ENCODE measurements around the gene MMP24.

The MMP24 gene

DNA sequence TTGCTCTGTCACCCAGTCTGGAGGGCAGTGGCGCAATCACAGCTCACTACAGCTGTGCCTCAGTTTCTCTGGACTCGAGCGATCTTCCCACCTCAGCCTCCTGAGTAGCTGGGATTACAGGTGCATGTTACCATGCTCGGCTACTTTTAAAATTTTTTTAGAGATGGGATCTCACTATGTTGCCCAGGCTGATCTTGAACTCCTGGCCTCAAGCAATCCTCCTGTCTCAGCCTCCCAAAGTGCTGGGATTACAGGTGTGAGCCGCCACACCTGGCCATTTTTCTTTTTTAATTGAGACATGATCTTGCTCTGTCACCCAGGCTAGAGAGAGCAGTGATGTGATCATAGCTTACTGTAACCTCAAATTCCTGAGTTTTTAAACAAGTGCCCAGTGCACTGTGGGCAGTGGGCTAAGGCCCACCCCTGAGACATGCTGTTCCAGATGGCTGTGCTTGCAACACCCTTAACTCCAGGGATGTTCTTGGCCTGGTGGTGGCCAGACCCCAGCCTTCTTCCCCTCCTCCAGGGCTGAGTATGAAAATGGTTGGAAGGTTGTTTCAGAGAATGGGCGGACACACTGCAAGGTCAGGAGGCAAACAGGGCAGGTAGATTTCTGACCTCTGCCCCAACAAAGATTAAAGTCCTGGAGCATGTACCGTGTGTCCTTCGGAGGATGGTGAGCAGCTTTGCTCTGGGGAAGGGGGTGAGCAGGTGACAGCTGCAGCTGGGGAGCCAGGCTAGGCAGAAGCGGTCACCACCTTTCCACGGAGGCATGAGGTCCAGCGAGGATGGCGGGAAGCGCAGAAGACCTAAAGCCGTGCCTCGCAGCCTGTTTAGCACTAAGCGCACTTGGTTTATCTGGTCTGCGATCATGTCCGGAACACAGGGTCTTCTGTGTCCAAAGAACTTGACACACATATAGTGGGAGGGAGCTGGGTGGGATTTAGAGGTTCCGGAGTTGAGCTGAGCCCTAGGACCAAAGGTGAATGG is 67.1 kb downstream of the MMP24 start:
- DNase-seq (ENCODE audit: low read depth), result no peak

DNA sequence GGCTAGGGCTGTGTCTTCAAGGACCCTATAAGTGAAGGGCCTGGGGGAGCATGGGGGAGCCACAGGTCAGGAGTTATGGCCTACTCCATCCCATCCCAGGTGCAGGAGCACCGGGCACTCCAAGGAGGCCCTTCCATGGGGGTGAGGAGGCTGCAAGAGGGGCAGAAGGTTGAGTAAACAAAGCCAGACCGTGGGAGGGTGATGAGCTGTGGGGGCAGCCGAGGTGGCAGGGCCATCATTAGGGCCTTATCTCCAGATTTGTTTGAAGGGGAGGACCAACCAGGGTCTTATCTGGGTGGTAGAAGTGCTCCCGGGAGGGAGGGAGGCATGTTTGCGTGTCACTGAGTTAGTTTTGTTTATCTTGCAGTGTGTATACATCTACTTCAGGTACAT is 67.8 kb downstream of the MMP24 start:
- no peak for DNase-seq (ENCODE audit: low read depth)

DNA sequence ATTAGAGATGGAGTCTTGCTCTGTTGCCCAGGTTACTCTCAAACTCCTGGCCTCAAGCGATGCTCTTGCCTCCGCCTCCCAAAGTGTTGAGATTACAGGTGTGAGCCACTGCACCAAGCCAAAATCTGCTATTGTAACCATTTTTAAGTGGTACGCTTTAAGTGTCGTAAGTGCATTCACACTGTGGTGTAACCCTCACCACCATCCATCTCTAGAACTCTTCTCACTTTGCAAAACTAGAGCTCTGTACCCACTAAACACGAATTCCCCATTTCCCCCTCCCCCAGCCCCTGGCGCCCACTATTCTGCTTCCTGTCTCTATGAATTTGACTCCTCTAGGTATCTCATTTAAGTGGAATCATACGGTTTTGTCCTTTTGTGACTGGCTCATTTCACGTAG is 68.6 kb downstream of the MMP24 start:
- no peak for DNase-seq (ENCODE audit: low read depth)

- no peak for DNase-seq (ENCODE audit: low read depth)
These were observed 69.2 kb downstream of the MMP24 start for GRCh38 chr20:35295674-35296073.

DNA sequence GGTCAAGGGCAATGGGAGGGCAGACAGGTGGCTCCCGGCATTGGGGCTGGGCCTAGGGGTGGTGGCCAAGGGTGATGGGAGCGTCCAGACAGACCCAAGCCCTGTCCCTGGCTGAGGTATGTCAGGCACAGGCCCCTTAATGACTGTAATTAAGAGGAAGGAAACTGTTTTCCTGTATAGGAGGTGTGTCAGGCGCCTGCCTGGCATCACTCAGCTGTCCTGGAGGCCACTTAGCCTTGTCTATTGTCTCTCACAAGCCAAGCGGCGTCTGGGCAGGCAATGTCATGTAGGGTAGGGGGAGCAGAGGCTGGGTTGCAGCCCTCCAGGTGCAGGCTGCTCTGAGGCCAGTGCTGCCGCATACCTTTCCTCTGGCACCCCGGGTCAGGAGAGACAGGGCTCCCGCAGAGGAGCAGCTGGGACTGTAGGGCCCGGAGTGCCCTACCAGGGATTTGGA is 69.6 kb downstream of the MMP24 start:
- no peak for DNase-seq (ENCODE audit: low read depth)

- DNase-seq (ENCODE audit: low read depth), result no peak
These were observed 70.7 kb downstream of the MMP24 start for GRCh38 chr20:35297155-35297554.

DNA sequence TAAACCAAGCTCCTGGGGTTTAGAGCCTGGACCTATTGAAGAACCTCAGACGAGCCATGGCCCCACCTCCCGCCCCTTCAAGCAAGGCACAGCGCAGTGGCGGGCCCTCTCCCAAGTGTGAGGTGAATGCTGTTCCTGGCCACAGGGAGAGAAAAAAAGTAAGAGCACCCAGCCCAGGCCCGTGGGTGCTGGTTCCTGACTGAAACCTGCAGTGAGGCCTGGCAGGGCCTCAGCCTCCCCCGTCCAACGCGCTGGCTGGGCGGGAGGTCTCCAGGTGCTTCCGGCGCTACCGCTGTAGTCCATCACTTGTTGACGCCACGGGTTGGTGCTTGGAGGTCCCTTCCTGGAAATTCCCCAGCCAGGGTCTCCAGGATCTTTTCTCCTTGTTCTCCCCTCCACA is 71.2 kb downstream of the MMP24 start:
- no peak for DNase-seq (ENCODE audit: low read depth)

GRCh38 chr20:35298264-35298663 is 71.8 kb downstream of the MMP24 start:
- DNase-seq (ENCODE audit: low read depth), result no peak

DNA sequence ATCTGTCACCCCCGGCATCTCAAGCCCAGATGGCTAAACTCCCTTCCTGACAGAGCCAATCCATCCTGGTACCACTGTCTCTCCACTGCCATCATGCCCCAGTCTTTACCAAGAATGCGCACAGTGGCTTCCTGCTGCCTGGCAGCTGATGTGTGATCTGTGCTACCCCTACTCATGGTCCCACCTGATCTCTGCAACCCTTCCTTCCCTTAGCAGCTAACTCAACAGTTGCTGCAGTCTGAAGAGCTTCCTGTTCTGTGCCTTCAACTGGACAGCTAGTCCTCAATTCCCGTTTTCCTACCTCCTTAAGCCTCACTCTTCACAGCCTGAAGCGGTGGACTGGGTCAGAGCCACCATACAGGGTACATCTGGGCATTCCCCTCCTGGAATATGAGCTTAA is 73.3 kb downstream of the MMP24 start:
- DNase-seq (ENCODE audit: low read depth), result no peak

DNA sequence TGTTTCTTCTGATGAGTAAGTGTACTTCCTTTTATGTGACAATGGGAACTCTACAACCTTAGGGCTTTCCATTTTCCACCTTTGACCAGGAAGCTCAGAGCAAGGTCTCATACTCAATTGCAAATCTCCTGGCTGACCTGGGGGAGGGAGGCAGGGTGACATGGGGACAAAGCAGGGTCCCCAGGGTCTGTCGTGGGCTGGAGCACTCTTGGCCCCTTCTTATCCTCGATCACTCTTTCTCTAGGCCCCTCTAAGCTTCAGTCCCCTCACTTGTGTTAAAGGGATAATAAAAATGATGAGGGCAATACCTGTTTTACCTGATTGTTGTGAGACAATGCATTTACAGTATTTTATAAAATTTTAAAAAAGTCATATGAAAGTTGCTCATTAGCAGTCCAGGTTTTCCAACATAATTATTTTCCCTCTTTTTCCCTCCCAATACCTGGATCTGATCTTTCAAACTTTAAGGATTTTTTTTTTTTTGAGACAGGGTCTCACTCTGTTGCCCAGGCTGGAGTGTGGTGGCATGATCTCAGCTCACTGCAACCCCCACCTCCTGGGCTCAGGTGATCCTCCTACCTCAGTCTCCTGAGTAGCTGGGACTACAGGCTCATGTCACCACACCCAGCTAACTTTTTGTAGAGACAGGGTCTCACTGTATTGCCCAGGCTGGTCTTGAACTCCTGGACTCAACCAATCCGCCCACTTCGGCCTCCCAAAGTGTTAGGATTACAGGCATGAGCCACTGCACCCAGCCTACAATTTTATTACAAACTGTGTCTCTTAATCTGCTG is 74.2 kb downstream of the MMP24 start:
- DNase-seq (ENCODE audit: low read depth), result no peak

- DNase-seq (ENCODE audit: low read depth), result no peak
These were observed 74.9 kb downstream of the MMP24 start for GRCh38 chr20:35301426-35301825.

GRCh38 chr20:35302421-35303335 is 76.2 kb downstream of the MMP24 start:
- no peak for DNase-seq (ENCODE audit: low read depth)

- DNase-seq (ENCODE audit: low read depth), result no peak
These were observed 76.9 kb downstream of the MMP24 start for GRCh38 chr20:35303382-35303734.

DNA sequence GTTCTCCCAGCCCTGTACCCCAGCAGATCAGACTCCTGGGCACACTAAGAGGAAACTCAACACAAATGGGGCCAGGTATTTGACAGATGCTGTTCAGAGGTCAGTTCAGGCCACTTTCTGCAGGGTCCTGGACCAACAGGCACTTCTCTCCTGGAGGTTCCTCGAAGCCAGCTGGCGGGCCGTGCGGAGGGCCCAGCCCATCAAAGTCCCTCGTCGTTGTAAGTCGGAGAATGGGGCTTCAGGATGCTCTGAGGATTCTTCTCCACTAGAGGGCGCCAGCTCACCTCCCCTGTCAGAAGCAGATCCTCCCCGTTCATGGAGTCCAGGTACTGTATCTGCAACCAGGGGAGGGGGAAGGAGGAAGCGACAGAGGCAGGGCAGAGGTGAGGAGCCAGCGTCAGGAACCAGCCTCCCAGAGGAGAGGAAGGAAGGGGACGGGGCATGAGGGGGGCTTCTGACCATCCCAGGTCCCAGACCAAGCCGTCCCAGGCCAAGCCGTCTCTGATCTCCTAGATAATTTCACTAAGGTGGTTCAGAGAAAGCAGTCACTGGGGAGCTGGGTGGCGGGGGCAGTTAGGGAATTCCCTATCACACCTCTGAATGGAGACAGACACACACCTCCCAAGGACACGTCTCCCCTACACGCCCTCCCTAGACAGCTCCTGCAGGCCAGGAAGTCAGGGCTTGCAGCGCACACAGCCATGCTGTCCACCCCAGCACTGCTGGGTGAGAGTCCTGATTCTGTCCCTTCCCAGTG is 77.4 kb downstream of the MMP24 start:
- peak; percentile 84 for DNase-seq (ENCODE audit: low read depth)

- DNase-seq (ENCODE audit: low read depth), result no peak
These were observed 78.5 kb downstream of the MMP24 start for GRCh38 chr20:35304956-35305355.

- DNase-seq (ENCODE audit: low read depth), result peak; percentile 79
These were observed 79.4 kb downstream of the MMP24 start for GRCh38 chr20:35305682-35306556.

DNA sequence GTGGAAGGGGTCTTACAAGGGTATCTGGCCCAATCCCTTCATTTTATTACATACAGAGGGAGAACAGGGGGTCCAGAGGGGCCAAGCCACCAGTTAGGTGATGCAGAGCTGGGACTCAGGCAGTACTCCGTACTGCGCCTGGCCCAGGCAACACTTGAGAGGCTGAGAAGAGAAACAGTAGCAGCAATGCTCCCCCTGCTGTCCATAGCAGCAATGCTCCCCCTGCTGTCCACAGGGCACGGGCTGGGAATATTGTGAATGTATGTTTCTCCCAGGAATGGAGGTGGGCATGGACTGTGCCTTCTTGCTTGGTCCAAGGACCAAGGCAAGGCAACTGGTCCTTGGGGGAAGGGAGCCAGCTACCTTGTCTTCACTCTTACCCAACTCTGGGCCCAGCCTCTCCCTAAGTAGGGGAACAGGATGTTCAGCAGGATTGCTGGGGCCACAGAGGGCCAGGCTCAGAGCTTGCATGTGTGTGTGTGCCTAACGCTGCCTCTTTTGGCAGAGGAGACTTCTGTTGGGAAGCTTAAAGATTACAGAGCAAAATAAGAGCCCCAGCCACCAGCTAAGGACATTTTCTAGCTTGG is 80.5 kb downstream of the MMP24 start:
- no peak for DNase-seq (ENCODE audit: low read depth)

DNA sequence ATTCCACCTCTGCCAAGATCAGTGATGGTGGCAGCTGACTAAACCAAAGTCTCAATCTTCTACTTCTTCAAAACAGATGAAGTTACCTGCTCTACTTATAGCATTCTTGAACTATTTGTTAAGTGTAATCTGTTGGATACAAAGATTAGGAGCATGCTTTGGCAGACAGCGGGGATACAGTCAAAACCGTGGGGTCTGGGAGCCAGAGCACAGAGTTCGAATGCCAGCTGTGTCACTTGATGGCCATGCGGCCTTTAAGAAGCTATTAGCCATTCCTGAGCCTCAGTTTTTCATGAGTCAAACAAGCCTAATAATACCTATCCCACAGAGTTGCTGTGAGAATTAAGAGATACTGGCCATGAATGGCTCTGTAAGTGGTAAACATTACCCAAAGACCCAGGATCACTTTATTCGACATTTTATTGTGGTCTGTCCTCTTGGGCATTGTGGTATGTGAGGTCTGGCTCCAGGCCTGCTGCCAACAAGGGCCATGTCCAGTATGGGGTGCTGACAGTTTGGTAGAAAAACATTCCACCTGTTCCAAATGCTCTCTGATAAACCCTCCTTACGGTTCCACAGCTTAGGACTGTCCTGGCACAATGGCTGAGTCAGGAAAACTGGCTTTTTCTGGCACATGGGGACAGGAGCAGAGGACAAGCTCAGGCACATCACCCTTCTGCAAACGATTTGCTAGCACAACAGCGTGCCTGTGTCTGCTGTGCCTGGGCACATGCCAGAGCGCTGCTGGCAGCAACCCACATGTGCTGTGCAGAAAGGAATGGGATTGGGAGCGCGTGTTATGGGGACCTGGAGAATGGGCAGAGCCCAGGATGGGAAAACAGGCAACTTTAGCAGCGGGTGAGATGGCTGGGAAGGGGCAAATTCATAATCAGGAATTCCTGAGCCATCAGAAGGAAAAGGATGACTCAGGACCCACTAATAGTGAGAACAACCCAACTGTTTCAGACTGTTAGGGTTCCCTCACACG is 81.5 kb downstream of the MMP24 start:
- no peak for DNase-seq (ENCODE audit: low read depth)

GRCh38 chr20:35311409-35311808 is 84.9 kb downstream of the MMP24 start:
- peak; percentile 65 for DNase-seq (ENCODE audit: low read depth)

Data from activated T-cell treated with anti-CD3 and anti-CD28 coated beads for 24 hours (primary cell).